ENCODE results near the gene TMEM125.

DNA sequence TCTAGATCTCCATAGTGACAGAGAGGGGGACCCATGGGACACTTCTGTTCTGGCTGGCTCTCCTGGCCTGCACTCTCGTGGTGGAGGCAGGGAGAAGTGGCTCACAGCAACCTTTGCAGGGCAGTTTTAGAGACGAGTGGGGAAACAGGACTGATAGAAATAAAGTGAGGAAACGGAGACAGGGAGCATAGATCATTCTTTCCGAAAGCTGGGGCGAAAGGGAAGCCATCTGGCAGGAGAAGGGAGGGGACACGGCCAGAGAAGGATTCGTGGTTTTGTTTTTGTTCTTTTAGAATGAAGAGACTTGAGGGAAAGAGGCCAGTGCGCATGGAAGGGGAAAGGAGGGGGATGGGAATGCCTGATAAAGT, 34.5 kb downstream of the TMEM125 start:
- TF ChIP-seq, protein P1, sequence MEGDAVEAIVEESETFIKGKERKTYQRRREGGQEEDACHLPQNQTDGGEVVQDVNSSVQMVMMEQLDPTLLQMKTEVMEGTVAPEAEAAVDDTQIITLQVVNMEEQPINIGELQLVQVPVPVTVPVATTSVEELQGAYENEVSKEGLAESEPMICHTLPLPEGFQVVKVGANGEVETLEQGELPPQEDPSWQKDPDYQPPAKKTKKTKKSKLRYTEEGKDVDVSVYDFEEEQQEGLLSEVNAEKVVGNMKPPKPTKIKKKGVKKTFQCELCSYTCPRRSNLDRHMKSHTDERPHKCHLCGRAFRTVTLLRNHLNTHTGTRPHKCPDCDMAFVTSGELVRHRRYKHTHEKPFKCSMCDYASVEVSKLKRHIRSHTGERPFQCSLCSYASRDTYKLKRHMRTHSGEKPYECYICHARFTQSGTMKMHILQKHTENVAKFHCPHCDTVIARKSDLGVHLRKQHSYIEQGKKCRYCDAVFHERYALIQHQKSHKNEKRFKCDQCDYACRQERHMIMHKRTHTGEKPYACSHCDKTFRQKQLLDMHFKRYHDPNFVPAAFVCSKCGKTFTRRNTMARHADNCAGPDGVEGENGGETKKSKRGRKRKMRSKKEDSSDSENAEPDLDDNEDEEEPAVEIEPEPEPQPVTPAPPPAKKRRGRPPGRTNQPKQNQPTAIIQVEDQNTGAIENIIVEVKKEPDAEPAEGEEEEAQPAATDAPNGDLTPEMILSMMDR (IDR thresholded peaks at IDR 0.05), result no peak
- TF ChIP-seq EP300 (IDR thresholded peaks at IDR 0.05) (no peak), POLR2A (IDR thresholded peaks at IDR 0.05) (no peak)

Measured in tibial nerve (tissue), 4 donors.